ENCODE data around the gene SUSD4.

Gene SUSD4

DNA sequence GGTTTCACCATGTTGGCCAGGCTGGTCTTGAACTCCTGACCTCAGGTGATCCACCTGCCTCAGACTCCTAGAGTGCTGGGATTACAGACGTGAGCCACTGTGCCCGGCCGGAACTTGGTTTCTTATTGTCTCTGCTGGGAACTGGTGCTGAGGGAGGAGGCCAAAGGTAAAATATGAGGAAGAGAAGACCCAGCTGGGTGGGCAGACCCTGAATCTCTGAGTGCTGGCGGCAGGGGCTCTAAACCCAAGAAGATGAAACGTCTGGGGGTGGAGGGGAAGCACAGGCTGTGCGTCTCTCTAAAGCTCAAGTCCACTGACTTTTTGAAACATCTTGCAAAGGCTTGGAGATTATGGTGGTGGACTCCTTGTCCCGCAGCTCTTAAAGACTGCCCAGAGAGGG is 138.9 kb downstream of the SUSD4 start:
- H3K4me3 ChIP-seq (ENCODE audit: control insufficient read depth, low read depth, low read length), result no peak overlapping the region
- DNase-seq (ENCODE audit: low read depth), result no peak
- TF ChIP-seq, protein P1, sequence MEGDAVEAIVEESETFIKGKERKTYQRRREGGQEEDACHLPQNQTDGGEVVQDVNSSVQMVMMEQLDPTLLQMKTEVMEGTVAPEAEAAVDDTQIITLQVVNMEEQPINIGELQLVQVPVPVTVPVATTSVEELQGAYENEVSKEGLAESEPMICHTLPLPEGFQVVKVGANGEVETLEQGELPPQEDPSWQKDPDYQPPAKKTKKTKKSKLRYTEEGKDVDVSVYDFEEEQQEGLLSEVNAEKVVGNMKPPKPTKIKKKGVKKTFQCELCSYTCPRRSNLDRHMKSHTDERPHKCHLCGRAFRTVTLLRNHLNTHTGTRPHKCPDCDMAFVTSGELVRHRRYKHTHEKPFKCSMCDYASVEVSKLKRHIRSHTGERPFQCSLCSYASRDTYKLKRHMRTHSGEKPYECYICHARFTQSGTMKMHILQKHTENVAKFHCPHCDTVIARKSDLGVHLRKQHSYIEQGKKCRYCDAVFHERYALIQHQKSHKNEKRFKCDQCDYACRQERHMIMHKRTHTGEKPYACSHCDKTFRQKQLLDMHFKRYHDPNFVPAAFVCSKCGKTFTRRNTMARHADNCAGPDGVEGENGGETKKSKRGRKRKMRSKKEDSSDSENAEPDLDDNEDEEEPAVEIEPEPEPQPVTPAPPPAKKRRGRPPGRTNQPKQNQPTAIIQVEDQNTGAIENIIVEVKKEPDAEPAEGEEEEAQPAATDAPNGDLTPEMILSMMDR (IDR thresholded peaks at IDR 0.05; ENCODE audit: control insufficient read depth, insufficient read depth, low read depth, low read length, missing control alignments), result no peak

DNA sequence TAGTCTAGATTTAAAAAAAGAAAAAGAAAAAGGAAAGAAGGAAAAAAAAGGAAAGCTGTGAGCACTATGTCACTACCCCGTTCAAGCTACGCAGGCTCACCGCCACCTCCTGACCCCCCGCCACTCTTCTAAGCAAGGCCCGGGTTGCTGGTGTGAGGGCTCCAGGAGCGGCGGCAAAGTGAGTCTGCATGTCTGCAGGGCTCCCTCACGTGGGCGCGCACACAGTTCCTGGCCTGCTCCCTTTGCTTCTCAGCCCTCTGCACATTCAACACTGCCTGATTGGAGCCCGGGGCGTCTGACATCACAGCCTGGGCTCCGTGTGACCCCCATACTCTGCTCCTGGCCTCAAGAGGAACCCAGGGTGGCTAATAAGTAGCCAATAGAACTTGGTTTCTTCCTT is 139.5 kb downstream of the SUSD4 start:
- TF ChIP-seq, protein P1 (IDR thresholded peaks at IDR 0.05; ENCODE audit: control insufficient read depth, insufficient read depth, low read depth, low read length, missing control alignments), result no peak
- H3K4me3 ChIP-seq (ENCODE audit: control insufficient read depth, low read depth, low read length), result no peak overlapping the region
- DNase-seq (ENCODE audit: low read depth), result no peak

DNA sequence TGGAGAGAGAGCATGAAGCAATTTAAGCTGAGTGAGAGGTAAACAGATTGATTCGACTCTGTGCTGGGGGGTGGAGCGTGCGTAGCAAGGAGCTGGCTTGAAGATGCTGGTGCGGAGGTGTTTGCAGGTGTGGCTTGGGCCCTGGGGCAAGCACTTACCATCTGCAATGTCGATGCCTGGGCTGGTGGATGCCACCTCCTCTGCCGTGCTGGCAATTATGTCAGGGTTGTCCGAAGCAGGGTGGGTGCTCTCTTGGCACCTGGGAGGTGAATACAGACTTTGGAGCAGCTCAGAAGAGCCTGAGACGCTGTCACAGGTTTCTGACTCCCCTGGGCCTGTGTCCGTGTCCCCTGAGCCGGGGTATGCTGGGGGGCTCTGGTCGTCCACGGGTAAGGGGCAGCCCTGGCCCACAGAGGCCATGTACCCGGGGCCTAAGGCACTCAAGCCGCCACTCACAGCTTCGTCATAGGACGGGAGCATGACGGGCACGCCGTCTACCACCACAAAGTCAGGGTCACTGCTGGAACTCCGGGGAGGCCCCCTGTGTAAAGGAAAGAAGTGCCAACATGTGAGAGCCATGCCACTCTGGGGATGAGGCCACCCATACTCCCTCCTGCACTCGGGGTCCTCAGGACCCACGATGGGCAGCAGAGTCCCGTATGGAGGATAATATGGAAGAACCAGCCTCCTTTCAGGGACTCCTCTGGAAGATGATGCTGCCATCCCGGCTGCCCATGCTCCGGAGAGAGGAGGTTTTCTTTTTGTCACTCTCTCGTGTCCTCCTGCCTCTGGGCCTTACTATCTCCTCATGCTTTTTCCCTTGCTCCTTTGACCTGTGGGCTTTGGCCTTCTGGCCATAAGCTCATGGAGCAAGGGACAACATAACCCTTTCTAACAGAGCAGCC is 140.6 kb downstream of the SUSD4 start:
- TF ChIP-seq, protein P1 (IDR thresholded peaks at IDR 0.05; ENCODE audit: control insufficient read depth, insufficient read depth, low read depth, low read length, missing control alignments), result no peak
- DNase-seq (ENCODE audit: low read depth), result no peak
- H3K4me3 ChIP-seq (ENCODE audit: control insufficient read depth, low read depth, low read length), result no peak overlapping the region

DNA sequence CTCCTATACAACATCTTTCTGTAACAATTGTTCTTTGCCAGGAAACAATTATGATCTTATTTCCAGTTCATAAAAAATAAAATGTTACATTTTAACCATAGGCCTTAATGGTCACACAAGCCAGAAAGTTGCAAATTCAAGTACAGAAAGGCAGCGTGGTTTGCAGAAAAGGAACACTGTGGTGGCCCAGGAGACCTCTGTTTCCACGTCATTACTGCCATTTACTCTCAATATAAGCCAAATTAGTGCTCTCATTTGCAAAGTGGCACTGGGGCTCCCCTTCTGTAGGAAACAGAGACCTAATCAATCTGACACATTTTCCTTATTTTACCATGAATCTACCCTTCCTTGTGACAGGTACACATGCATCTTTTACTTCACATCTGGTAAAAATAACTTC is 141.6 kb downstream of the SUSD4 start:
- TF ChIP-seq, protein P1 (IDR thresholded peaks at IDR 0.05; ENCODE audit: control insufficient read depth, insufficient read depth, low read depth, low read length, missing control alignments), result no peak
- DNase-seq (ENCODE audit: low read depth), result no peak
- no peak overlapping the region for H3K4me3 ChIP-seq (ENCODE audit: control insufficient read depth, low read depth, low read length)

DNA sequence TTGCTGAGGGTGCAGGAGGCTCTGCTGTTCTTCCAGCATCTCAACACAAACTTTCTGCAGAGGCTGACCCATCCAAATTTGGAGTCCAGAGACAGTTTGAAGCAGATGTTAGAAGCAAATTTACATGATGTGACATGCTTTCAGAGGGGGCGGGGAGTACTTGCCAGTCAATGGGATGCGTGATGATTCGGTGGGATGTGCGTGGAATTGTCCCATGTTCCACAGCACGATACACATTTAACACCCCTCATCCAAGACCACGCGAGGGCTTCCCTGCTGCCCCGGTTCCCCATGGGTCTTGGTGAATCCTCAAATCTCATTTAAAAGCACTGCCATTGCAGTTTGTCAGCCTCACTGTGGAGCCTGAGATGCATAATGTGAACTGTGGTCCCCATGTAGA is 142.3 kb downstream of the SUSD4 start:
- DNase-seq (ENCODE audit: low read depth), result no peak
- TF ChIP-seq, protein P1 (IDR thresholded peaks at IDR 0.05; ENCODE audit: control insufficient read depth, insufficient read depth, low read depth, low read length, missing control alignments), result no peak
- H3K4me3 ChIP-seq (ENCODE audit: control insufficient read depth, low read depth, low read length), result no peak overlapping the region

DNA sequence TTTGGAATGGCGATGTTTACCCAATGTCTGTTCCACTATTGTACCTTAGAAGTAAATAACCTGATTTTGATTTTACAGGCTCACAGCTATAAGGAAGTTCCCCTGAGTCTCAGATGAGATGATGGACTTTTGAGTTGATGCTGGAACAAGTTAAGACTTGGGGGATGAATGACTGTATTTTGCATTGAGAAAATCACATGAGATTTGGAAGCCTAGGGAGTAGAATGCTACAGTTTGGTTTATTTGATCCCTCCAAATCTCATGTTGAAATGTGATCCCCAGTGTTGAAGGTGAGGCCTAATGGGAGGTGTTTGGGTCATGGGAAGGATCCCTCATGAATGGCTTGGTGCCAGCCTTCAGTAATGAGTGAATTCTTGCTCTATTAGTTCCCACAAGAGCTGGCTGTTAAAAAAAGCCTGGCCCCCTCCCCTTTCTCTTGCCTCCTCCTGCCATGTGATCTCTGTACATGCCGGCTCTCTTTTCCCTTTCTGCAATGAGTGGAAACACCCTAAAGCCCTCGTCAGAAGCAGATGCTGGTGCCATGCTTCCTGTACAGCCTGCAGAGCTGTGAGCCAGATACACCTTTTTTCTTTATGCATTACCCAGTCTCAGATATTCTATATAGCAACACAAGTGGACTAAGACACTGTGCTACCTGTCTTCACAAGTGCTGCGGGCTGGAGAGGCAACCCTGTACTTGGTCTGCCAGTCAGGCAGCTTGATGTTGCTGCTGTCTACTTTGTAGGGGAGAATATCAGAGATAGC is 143.9 kb downstream of the SUSD4 start:
- no peak for DNase-seq (ENCODE audit: low read depth)
- no peak overlapping the region for H3K4me3 ChIP-seq (ENCODE audit: control insufficient read depth, low read depth, low read length)
- TF ChIP-seq, protein P1 (IDR thresholded peaks at IDR 0.05; ENCODE audit: control insufficient read depth, insufficient read depth, low read depth, low read length, missing control alignments), result no peak
